Measurements from ENCODE around the gene LENEP. TPM values are rescaled to one million over a fixed set of nuclear protein-coding genes. Genes with fewer than 3 reads are reported as not detected.
"Not testable (repeated sequence)": the region's sequence is repeated elsewhere in the genome, so short reads cannot be mapped to it uniquely, and the experiment has no call there.

LENEP gene
- polyA plus RNA-seq, 6 donors from 2014 or later = not detected

DNA sequence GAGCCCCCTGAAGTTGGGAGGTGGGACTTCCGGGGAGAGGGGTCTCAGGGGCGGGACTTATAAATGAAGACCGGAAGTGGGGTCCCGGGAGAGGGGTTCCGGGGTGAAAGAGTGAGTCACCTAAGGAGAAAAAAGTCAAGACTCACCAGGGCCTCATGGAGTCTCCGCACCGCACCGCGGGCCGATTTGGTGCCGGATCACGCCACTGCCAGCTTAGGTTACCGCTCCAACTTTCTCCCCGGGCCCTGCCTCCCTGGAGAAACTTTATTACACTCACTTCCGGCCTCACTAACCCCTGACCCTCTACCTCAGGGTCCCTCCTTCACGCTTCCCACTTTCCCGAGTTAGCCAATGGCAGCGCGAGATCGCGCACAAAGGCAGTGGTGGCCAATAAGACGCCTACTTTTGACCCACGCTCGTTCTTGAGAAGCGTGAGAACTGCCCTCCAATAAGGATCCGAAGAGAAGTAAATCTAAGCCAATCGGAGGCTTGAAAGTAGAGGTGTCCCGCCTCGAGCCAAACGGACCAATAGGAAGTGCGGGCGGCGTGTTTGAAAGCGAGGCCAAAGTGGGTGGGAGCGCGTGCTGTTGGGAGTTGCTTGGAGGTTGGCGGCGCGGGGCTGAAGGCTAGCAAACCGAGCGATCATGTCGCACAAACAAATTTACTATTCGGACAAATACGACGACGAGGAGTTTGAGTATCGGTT, 19.1 kb upstream of the LENEP start, which contains the start of gene CKS1B:
CKS1B (plus strand) TSS at position 580 of the 706 bp plus-strand sequence; CDS start at position 645, 65 bp downstream.
- ATAC-seq (ENCODE audit: low read depth in 2 of 2) (peak; percentile 82 to 83), DNase-seq (peak; percentile 97)
- Mint-ChIP-seq H3K27ac (no peak within 1 kb of the TSS), H3K27me3 (no peaks in the 10 kb centered on the region), H3K4me1 (peaks cover 13 to 36% (median 18%) of the 10 kb centered on the region in 3 donors), H3K36me3 (no peaks in the 10 kb centered on the region), H3K4me3 (no peak within 1 kb of the TSS), H3K9me3 (no peaks in the 10 kb centered on the region)

DNA sequence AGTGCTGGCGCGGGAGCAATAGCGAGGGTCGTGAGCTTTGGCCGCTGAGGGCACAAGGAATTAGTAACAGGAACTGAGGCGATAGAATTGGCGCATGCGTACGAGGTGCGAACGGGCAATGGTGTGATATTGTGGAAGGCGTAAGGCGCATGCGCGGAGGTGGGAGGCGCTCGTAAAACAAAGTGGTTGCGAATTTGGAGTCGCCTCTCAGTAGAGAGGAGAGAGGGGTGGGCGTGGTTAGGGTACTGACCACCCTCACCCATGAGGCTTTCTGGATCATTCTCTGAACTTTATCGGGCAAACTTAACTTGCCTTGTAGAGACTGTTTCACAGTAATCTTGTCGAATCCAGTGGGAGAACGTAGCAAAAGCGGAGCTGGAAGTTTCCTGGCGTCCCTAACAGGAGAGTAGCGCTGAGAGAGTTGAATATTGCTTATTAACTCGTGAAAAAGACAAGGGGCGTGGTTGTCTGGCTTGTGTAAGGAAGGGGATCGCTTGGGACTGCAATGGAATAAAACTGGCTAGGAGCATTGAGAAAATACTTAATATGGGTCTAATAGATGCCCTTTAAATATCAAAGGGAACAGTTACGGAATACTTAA, 18.5 kb upstream of the LENEP start:
- Mint-ChIP-seq H3K36me3 (no peaks in the 10 kb centered on the region), H3K27ac (no peak overlapping the region), H3K4me3 (no peak overlapping the region), H3K4me1 (peaks cover 11 to 34% (median 13%) of the 10 kb centered on the region in 3 donors), H3K27me3 (no peaks in the 10 kb centered on the region), H3K9me3 (no peaks in the 10 kb centered on the region)
- peak; percentile 96 for DNase-seq
- peak; percentile 51 to 52 for ATAC-seq (ENCODE audit: low read depth in 2 of 2)

DNA sequence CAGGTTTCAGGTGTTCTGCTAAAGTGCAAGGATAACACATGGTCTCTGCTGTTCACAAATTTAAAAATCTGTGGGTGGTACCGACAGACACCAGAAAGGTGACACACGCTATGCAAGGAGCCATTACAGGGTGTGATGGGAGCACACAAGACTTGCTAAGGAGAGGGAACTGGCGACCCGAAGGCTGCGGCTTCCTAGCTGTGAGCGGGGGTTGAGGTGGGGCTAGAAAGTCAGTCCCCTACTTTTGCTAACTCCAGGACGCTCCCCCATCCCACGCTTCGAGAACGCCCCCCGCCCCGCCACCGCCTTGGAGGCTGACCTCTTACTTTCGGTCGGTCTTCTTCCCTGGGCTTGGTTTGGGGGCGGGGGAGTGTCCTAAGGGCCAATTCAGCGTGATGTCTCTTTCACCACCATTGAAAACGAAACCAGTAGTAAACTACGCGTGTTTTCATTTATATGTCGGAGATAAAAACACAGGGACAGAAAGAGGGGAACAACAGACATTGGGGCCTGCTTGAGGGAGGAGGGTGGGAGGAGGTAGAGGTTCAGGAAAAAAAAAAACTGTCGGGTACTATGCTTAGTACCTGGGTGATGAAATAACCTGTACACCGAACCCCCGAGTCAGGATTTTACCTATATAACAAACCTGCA, 17.9 kb upstream of the LENEP start:
- H3K27ac Mint-ChIP-seq = no peak overlapping the region

DNA sequence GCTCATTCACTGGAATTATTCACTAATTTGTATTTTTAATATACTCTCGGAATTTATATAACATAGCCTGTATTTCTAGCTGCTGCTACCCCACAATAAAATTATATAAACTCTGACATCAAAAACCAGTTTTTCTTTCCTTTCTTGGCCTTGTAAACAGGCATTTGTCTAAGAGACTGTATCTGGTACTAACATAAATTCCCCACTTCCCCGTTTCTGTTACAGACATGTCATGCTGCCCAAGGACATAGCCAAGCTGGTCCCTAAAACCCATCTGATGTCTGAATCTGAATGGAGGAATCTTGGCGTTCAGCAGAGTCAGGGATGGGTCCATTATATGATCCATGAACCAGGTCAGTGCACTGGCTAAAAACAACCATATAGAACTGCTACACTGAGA, 15.6 kb upstream of the LENEP start:
- not testable (repeated sequence) for ATAC-seq (ENCODE audit: low read depth in 2 of 2); DNase-seq; H3K36me3 Mint-ChIP-seq; H3K9me3 Mint-ChIP-seq; H3K27me3 Mint-ChIP-seq
- H3K27ac Mint-ChIP-seq = peak overlapping the region in 5 of 6 donors; percentile 8 to 93 (median 75)
- H3K4me1 Mint-ChIP-seq = peaks cover 0 to 21% (median 11%) of the 10 kb centered on the region in 3 donors
- peak overlapping the region in 3 of 8 donors; percentile 48 to 64 (median 64) for H3K4me3 Mint-ChIP-seq

More for the DNA sequence above, 17.9 kb upstream of the LENEP start:
- H3K27me3 Mint-ChIP-seq = no peaks in the 10 kb centered on the region
- ATAC-seq (ENCODE audit: low read depth in 2 of 2) = no peak
- H3K4me1 Mint-ChIP-seq = peaks cover 11 to 34% (median 12%) of the 10 kb centered on the region in 3 donors
- no peak overlapping the region for H3K4me3 Mint-ChIP-seq
- H3K9me3 Mint-ChIP-seq = no peaks in the 10 kb centered on the region
- no peaks in the 10 kb centered on the region for H3K36me3 Mint-ChIP-seq
- peak; percentile 50 for DNase-seq

DNA sequence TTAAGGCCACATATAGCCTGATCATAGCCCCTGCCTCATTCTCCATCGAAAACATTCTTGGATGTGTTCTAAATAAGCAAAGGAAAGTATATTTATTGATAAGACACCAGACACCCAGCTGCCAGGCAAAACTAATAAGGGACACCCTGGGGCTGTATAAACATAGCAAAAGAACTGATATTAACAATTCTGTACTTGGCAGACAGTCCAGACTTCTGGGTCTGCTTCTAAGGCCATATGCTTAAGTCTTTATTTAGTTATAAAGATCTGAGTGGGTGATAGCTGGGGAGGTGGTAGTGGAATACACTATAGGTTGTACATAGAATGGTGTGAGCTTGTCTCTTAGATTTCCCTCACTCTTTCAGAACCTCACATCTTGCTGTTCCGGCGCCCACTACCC, 15.0 kb upstream of the LENEP start:
- Mint-ChIP-seq H3K27ac (peak overlapping the region in 1 of 6 donors; percentile 31), H3K9me3 (no peaks in the 10 kb centered on the region), H3K4me1 (peaks cover 0 to 18% (median 11%) of the 10 kb centered on the region in 3 donors), H3K4me3 (no peak overlapping the region), H3K36me3 (no peaks in the 10 kb centered on the region), H3K27me3 (no peaks in the 10 kb centered on the region)
- ATAC-seq (ENCODE audit: low read depth in 2 of 2) = no peak
- DNase-seq = no peak

DNA sequence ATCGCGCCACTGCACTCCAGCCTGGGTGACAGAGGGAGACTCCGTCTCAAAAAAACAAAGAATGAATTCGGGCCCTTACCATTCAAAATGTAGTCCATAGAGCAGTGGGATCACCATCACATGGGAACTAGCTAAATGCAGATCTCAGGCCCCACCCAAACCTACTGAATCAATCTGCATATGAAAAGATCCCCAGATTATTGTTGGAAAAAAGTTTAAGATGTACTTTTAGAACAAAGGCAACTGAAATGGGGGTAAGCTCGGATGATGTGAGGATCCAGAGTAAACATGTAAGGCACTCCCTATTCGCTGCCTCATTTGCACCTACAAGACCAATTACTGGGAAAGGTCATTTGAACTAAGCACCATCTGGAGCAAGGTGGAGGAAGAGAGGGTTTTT, 11.0 kb upstream of the LENEP start:
- H3K36me3 Mint-ChIP-seq = no peaks in the 10 kb centered on the region
- no peaks in the 10 kb centered on the region for H3K9me3 Mint-ChIP-seq
- H3K4me1 Mint-ChIP-seq = peaks cover 8 to 18% (median 12%) of the 10 kb centered on the region in 3 donors
- no peak overlapping the region for H3K27ac Mint-ChIP-seq
- peak overlapping the region in 1 of 8 donors; percentile 40 for H3K4me3 Mint-ChIP-seq
- no peaks in the 10 kb centered on the region for H3K27me3 Mint-ChIP-seq
- ATAC-seq (ENCODE audit: low read depth in 2 of 2) = no peak
- no peak for DNase-seq

DNA sequence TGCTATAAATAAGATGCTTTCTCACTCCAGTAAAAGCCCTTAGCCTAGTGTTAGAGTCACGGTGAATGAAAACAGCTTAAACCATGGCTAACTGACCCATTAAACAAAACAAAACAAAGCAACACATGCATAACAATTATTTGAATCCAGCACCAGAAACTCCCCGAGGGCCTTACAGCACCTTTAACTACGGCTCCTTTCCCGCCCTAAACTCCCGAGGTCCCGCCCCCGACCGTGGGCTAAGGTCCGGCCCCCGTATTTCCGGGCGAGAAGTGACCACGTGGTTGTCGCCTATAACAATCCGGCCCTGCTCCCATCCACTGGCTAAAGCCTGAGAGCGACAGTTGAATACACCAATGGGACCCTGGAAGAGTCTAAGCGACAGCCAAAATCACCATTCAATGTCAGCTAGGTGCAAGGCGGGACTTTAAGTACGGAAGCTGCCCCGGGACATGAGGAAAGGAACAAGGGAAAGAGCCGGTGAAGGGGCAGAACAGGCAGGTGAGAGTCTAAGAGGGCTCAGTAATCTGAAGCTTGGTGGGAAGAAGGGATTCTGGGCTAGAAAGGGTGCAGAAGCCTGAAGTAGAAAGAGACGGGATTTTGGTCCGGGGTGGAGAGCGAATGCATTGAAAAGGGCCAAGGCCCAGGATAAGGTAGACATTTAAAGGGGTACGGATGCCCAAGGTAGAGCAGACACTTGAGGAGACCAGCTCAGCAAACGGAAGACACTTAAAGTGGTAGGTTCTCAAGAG, 10.3 kb upstream of the LENEP start, which contains the start of gene FLAD1:
FLAD1 (plus strand) TSS at position 448 of the 752 bp plus-strand sequence. CDS start 351 bp downstream, outside the sequence.
- Mint-ChIP-seq H3K9me3 (no peaks in the 10 kb centered on the region), H3K4me1 (peaks cover 8 to 11% (median 9%) of the 10 kb centered on the region in 3 donors), H3K27ac (peak within 1 kb of the TSS in 3 of 6 donors; percentile 20 to 78 (median 51)), H3K36me3 (no peaks in the 10 kb centered on the region), H3K27me3 (no peaks in the 10 kb centered on the region), H3K4me3 (peak within 1 kb of the TSS in 1 of 8 donors; percentile 40)
- DNase-seq (peak; percentile 96), ATAC-seq (ENCODE audit: low read depth in 2 of 2) (peak; percentile 99)

DNA sequence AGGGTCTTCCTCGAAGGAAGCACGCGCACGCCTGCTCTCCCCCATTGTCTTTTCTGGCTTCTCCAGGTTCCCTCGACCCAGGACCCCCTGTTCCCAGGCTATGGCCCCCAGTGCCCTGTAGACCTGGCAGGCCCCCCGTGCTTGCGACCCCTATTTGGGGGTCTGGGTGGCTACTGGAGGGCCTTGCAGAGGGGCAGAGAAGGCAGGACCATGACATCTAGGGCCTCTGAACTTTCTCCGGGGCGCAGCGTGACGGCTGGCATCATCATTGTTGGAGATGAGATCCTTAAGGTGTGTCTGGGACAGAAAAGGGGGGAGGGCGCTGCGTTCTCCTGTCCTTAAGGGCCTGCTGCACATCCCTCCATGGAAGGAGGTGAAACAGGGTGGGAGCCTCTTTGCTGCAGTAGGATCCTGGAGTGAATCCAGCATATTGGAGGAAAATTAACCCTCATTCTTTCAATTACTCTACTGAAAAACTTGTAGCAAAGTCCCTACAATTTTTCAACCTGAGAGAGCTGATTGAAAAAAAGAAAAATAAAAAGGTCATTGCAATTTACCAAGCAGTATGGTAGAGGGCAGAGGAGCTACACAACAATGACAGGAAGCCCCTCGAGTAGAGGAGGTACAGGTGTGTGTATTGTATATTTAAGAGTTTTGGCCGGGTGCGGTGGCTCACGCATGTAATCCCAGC, 9.5 kb upstream of the LENEP start:
- Mint-ChIP-seq H3K4me3 (no peak overlapping the region), H3K9me3 (no peaks in the 10 kb centered on the region), H3K27ac (peak overlapping the region in 3 of 6 donors; percentile 20 to 78 (median 51)), H3K36me3 (no peaks in the 10 kb centered on the region), H3K4me1 (peaks cover 11 to 17% (median 14%) of the 10 kb centered on the region in 3 donors), H3K27me3 (no peaks in the 10 kb centered on the region)
- ATAC-seq (ENCODE audit: low read depth in 2 of 2) (no peak), DNase-seq (no peak)

DNA sequence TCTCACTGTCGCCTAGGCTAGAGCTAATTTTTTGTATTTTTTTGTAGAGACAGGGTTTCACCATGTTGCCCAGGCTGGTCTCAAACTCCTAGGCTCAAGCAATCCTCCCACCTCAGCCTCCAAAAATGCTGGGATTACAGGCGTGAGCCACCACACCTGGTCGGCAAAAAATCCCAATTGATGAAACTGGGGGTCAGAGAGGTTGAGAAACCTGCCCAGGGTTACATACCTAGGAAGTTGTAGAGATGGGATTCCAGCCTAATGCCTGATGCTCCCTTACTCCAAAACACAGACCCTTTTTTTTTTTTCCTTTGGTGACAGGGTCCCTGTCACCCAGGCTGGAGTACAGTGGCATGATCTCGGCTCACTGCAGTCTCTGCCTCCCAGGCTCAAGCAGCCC, 6.7 kb upstream of the LENEP start:
- Mint-ChIP-seq H3K27ac (peak overlapping the region in 1 of 6 donors; percentile 6), H3K4me3 (peak overlapping the region in 1 of 8 donors; percentile 7), H3K4me1 (peaks cover 18 to 22% (median 20%) of the 10 kb centered on the region in 3 donors)
- not testable (repeated sequence) for H3K9me3 Mint-ChIP-seq; DNase-seq; H3K36me3 Mint-ChIP-seq; H3K27me3 Mint-ChIP-seq; ATAC-seq (ENCODE audit: low read depth in 2 of 2)

DNA sequence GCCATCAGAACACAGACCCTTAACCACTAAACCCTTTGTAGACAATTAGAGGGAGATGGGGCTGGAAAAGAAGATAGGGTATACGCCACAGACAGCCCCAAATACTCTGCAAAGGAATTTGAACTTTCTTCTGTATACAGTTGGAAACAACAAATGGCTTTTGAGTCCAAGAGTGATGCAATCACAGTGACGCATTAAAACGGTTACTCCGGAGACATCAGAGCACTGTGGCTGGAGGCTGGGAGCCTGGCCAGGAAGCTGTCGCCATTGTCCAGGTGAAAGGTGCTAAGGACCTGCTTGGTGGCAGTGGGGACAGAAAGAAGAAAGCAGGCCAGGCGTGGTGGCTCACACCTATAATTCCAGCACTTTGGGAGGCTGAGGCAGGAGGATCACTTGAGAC, 6.1 kb upstream of the LENEP start:
- ATAC-seq (ENCODE audit: low read depth in 2 of 2) (no peak), DNase-seq (no peak)
- Mint-ChIP-seq H3K4me3 (peak overlapping the region in 1 of 8 donors; percentile 7), H3K27ac (no peak overlapping the region), H3K4me1 (peaks cover 18 to 22% (median 20%) of the 10 kb centered on the region in 3 donors), H3K27me3 (no peaks in the 10 kb centered on the region), H3K36me3 (no peaks in the 10 kb centered on the region), H3K9me3 (no peaks in the 10 kb centered on the region)

DNA sequence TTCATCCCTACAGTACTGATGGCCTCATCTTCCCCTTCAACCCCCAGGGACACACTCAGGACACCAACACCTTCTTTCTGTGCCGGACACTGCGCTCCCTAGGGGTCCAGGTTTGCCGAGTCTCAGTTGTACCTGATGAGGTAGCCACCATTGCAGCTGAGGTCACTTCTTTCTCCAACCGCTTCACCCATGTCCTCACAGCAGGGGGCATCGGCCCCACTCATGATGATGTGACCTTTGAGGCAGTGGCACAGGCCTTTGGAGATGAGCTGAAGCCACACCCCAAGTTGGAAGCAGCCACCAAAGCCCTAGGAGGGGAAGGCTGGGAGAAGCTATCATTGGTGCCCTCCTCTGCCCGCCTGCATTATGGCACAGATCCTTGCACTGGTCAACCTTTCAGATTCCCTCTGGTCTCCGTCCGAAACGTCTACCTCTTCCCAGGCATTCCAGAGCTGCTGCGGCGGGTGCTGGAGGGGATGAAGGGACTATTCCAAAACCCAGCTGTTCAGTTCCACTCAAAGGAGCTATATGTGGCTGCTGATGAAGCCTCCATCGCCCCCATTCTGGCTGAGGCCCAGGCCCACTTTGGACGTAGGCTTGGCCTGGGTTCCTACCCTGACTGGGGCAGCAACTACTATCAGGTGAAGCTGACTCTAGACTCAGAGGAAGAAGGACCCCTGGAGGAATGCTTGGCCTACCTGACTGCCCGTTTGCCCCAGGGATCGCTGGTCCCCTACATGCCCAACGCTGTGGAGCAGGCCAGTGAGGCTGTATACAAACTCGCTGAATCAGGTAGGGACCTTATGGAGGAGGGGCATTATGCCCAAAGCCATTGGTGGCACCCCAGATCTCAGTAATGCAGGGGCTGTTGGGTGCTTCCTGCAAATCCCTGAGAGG, 5.1 kb upstream of the LENEP start:
- Mint-ChIP-seq H3K27me3 (no peaks in the 10 kb centered on the region), H3K36me3 (no peaks in the 10 kb centered on the region), H3K4me3 (peak overlapping the region in 1 of 8 donors; percentile 42), H3K9me3 (no peaks in the 10 kb centered on the region), H3K27ac (no peak overlapping the region), H3K4me1 (peaks cover 18 to 22% (median 20%) of the 10 kb centered on the region in 3 donors)
- DNase-seq (no peak), ATAC-seq (ENCODE audit: low read depth in 2 of 2) (no peak)

Measured in naive B cell (primary cell).